Activated CD4-positive, alpha-beta memory T cell treated with anti-CD3 and anti-CD28 coated beads, Interleukin-2, amount 10 ng/mL, durations not matched to agents 7 days and 5 days (primary cell): Measurements from ENCODE around the gene RIMBP2. TPM values are rescaled to one million over a fixed set of nuclear protein-coding genes. Genes with fewer than 3 reads are reported as not detected.

Source experiments
- CTCF ChIA-PET: fragments of 350-600 bp; sonication (Branson Sonifier 250); formaldehyde crosslinking; loops from one replicate; lab custom pipeline; 2021; ENCODE audit warnings: antibody characterized with exemption, inconsistent platforms; lab: Charles Lee
- POLR2A ChIA-PET: fragments of 350-600 bp; sonication (Branson Sonifier 250); formaldehyde crosslinking; loops from one replicate; lab custom pipeline; 2021; ENCODE audit warnings: antibody characterized with exemption; lab: Charles Lee
- DNase-seq: peaks from one replicate; pipeline ENCODE4 v3.0.0-alpha.2; 2020
- H3K27ac Mint-ChIP-seq: one replicate; pipeline ENCODE4 v1.8.0; 2021; ENCODE audit warnings: mild to moderate bottlenecking, mixed read lengths
- H3K27me3 Mint-ChIP-seq: one replicate; pipeline ENCODE4 v1.8.0; 2021; ENCODE audit warnings: mixed read lengths
- H3K36me3 Mint-ChIP-seq: one replicate; pipeline ENCODE4 v1.8.0; 2021; ENCODE audit warnings: low read depth, mixed read lengths
- H3K4me1 Mint-ChIP-seq: one replicate; pipeline ENCODE4 v1.8.0; 2021; ENCODE audit warnings: mixed read lengths
- H3K4me3 Mint-ChIP-seq: one replicate; pipeline ENCODE4 v1.8.0; 2021; ENCODE audit warnings: mild to moderate bottlenecking, mixed read lengths
- H3K9me3 Mint-ChIP-seq: one replicate; pipeline ENCODE4 v1.8.0; 2021; ENCODE audit warnings: mixed read lengths
- total RNA-seq, 2 experiments: library from RNA; stranded (reverse); gene quantifications; one replicate each; pipeline ENCODE4 v1.2.3, GENCODE V29; 2021

The RIMBP2 gene
- total RNA-seq, 2 experiments from 2014 or later, result not detected

DNA sequence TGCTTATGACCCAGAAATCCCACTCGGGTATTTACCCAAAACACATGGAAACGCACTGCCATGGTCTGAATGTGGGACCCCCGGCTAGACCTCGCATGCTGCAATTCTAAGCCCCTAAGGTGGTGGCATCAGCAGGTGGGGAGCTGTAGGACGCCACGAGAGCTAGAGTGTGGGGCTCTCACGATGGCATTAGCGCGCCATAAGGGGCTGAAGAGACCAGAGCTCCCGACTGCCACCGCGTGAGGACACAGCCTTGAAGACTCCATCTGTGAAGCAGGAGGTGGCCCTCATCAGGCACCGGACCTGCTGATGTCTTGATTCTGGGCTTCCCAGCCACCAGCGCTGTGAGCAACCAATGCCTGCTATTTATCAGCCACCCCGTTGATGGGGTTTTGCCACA lies 40.3 kb downstream of the RIMBP2 start:
- ChIA-PET CTCF (no interaction called here), POLR2A (no interaction called here)
- no peaks in the 10 kb centered on the region for H3K36me3 Mint-ChIP-seq
- H3K4me1 Mint-ChIP-seq, result no peaks in the 10 kb centered on the region
- H3K27ac Mint-ChIP-seq, result no peak overlapping the region
- DNase-seq, result no peak
- peaks cover 5% of the 10 kb centered on the region for H3K9me3 Mint-ChIP-seq
- no peak overlapping the region for H3K4me3 Mint-ChIP-seq
- no peaks in the 10 kb centered on the region for H3K27me3 Mint-ChIP-seq

DNA sequence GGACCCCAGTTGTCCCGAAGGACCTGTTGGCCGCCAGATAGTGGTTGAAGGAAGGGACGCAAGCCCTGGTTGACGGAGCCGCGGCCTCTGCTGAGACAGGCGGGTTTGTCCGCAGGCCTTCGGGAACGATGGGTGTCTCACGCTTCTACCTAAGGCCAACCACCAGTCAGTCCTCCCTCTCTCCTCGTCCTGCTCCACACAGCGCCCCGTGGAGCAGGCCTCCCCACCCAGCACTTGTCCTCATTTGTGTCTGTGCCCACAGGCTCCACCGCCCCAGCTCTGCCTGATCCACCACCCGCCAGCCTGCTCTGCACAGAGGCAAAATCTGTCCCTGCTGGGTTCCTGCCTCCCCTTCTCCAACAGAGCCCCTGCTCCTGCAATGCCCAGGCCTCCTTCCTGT lies 41.0 kb downstream of the RIMBP2 start:
- POLR2A ChIA-PET, result no interaction called here
- Mint-ChIP-seq H3K9me3 (peaks cover 5% of the 10 kb centered on the region), H3K27me3 (no peaks in the 10 kb centered on the region), H3K36me3 (no peaks in the 10 kb centered on the region), H3K4me3 (no peak overlapping the region), H3K27ac (no peak overlapping the region), H3K4me1 (no peaks in the 10 kb centered on the region)
- CTCF ChIA-PET, result no interaction called here
- DNase-seq, result no peak

DNA sequence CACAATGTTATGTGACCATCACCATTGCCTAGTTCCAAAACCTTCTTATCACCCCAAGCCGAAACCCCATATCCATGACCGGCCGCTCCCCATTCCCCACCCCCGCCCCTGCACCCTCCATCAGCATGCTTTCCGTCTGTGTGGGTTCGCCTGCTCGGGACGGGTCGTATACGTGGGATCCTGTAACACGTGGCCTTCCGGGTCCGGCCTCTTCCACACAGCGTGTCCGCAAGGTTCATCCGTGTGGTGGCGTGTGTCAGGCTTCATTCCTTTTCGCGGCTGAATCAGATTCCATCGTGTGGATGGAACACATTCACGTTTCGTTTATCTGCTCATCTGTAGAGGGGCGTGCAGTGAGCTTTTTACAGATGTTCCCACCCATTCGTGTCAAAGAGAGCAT lies 41.4 kb downstream of the RIMBP2 start:
- POLR2A ChIA-PET, result no interaction called here
- H3K4me3 Mint-ChIP-seq, result no peak overlapping the region
- H3K27ac Mint-ChIP-seq, result no peak overlapping the region
- peaks cover 5% of the 10 kb centered on the region for H3K9me3 Mint-ChIP-seq
- DNase-seq, result no peak
- H3K27me3 Mint-ChIP-seq, result no peaks in the 10 kb centered on the region
- H3K36me3 Mint-ChIP-seq, result no peaks in the 10 kb centered on the region
- H3K4me1 Mint-ChIP-seq, result no peaks in the 10 kb centered on the region
- CTCF ChIA-PET, result no interaction called here

DNA sequence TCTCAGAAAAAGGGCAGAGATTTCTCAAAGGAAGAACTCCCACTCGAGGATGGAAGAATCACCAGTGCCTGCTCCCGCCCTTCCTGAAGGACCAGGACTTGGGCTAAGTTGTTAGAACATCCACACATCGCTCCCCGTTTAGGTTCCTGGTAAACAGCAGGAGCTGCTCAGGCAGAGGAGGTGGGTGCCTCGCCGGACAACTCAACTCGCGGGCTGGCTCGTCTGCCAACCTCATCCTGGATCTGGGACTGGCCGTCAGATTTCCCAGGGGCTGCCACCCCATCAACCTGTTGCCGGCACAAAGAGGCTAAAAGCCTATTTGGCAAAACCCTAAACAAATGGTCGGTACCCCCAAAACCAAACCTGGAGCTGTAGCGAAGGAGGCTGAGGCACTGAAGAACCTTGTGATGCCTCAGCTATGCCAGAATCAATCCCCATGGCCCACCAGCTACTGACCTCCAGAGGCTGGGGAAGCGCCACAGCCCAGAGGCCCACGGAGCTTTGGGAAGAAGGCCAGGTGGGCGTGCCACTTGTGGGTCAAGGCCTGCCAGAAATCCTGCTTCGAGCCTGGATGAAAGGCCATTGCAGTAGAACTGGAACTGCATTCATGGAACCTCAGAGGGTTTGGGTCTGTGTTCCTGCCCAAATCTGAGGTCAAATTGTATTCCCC lies 42.9 kb downstream of the RIMBP2 start:
- Mint-ChIP-seq H3K9me3 (peaks cover 10% of the 10 kb centered on the region), H3K27ac (no peak overlapping the region), H3K4me1 (no peaks in the 10 kb centered on the region), H3K36me3 (no peaks in the 10 kb centered on the region), H3K4me3 (no peak overlapping the region), H3K27me3 (no peaks in the 10 kb centered on the region)
- ChIA-PET POLR2A (no interaction called here), CTCF (no interaction called here)
- DNase-seq, result no peak

DNA sequence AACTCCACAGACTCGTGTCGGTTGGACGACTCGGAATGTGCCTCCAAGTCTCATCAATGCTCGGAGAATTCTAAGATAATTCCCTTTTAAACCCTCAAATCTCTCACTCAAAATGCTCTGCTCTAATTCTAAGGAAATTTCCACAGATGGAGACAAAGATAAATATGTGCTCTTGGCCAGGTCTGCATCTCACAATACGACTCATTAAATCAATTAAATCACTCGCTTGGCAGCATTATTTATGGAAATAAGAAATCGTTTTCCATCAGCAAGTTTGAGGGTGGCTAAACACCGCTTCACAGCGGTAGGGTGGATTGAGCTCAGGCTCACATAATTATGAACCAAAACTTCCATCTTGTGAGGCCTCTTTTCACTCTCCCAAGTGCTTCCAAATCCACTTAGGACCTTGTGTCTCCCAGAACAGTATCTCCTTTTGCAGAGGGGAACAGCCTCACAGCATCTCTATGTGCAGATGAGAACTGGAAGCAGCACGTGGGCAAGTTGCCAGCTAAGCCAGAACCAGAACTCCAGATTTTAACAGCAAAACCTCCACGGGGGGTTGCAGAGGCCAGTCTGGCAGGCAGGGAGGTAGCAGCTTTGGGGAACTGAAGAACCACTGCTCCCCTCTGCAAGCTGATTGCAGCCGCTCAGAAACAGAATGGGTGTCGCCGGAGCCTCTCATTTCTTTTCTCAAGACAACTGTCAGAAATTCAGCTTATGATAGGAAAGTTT lies 43.8 kb downstream of the RIMBP2 start:
- Mint-ChIP-seq H3K4me3 (no peak overlapping the region), H3K4me1 (no peaks in the 10 kb centered on the region), H3K9me3 (peaks cover 11% of the 10 kb centered on the region), H3K36me3 (no peaks in the 10 kb centered on the region), H3K27ac (no peak overlapping the region), H3K27me3 (no peaks in the 10 kb centered on the region)
- DNase-seq, result no peak
- ChIA-PET POLR2A (no interaction called here), CTCF (no interaction called here)

DNA sequence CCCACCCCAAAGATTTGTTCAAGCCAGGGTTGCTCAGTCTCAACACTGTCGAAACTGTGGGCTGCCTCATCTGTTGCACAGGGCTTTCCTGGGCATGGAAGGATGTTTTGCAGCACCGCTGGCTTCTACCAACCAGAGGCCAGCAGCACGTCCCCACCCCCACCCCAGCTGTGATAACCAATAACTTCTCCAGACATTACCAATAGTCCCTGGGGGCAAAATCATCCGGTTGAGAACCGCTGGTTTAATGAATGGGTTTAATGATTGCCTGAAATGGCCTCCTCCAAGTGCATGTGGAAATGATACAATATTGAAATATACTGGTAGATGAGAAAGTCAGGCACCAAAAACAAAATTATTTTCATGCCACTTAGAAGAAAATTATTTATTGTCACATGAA lies 44.5 kb downstream of the RIMBP2 start:
- Mint-ChIP-seq H3K36me3 (no peaks in the 10 kb centered on the region), H3K27ac (no peak overlapping the region), H3K9me3 (peaks cover 10% of the 10 kb centered on the region), H3K4me1 (no peaks in the 10 kb centered on the region), H3K4me3 (no peak overlapping the region), H3K27me3 (no peaks in the 10 kb centered on the region)
- CTCF ChIA-PET, result no interaction called here
- POLR2A ChIA-PET, result no interaction called here
- no peak for DNase-seq

DNA sequence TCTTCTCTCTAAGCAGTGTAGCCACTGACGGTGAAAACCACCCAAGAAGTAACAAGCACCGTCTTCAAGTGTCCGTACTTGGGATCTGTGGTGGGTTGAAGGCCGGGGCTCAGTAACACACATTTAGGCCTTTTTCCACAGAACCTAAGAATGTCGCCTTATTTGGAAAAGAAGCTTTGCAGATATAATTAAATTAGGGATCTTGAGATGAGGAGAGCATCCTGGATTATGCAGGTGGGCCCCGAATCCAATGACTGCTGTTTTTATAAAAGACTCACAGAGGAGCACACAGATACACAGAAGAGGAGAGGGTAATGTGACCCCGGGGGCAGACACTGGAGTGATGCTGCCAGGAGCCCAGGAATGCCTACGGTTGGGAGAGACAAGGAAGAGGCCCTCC lies 46.3 kb downstream of the RIMBP2 start:
- Mint-ChIP-seq H3K9me3 (peaks cover 7% of the 10 kb centered on the region), H3K4me3 (no peak overlapping the region), H3K4me1 (no peaks in the 10 kb centered on the region), H3K27ac (no peak overlapping the region), H3K27me3 (no peaks in the 10 kb centered on the region), H3K36me3 (no peaks in the 10 kb centered on the region)
- ChIA-PET POLR2A (no interaction called here), CTCF (no interaction called here)
- no peak for DNase-seq

DNA sequence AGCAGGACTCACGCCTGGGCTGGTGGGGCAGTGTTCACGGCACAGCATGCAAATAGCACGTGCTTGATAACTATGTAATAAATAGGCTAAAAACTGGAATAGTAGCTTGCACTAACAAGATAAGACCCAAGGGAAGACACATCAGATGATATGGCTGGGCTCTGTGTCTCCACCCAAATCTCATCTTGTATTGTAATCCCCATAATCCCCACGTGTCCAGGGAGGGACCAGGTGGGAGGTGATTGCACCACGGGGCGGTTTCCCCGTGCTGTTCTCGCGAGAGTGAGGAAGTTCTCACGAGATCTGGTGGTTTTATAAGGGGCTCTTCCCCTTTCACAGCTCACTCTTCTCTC lies 46.9 kb downstream of the RIMBP2 start:
- no peaks in the 10 kb centered on the region for H3K4me1 Mint-ChIP-seq
- POLR2A ChIA-PET, result no interaction called here
- peaks cover 10% of the 10 kb centered on the region for H3K9me3 Mint-ChIP-seq
- no peaks in the 10 kb centered on the region for H3K27me3 Mint-ChIP-seq
- no peak overlapping the region for H3K27ac Mint-ChIP-seq
- CTCF ChIA-PET, result no interaction called here
- H3K4me3 Mint-ChIP-seq, result no peak overlapping the region
- no peaks in the 10 kb centered on the region for H3K36me3 Mint-ChIP-seq
- DNase-seq, result no peak

DNA sequence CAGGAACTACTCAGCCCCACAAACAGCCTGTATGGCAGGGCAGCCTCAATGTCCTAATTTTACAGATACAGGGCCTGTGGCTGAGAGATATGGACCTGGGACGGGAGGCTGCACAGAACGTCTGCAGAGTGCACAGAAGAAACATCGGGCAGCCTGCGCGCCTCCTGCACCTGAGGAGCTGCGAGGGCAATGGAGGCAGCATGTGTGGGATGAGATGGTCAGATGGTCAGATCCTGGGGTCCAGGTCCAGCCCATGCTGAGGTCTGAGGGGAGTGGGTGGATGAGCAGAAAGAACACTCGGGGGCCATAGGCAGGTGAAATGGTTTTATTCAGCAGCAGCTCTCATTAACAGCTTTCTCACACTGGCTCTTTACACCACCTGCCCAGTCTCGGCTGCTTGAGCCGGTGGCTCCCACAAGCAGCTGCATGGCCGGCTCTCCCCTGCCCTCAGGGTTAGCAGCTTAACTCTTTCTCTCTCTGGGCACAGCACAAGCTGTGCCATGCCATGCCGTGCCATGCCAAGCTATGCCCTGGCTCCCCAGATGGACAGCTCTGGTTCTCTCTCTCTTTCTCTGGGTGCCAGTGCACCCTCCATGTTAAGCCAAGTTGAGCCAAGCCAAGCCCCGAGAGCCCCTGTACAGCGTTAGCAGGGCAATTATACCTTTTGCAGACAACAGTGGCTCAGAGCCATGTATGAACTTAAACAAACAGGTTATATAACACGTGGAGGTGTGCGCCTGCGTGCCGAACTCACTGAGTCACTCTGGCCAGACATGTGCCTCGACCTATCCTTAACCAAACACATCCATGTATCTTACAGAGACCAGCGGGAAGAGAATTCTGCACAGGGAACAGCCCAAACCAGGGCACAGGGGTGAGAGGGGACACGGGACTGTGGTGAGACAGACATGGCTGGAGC lies 47.6 kb downstream of the RIMBP2 start:
- H3K27me3 Mint-ChIP-seq, result no peaks in the 10 kb centered on the region
- no peak for DNase-seq
- H3K4me1 Mint-ChIP-seq, result no peaks in the 10 kb centered on the region
- peaks cover 12% of the 10 kb centered on the region for H3K9me3 Mint-ChIP-seq
- no peaks in the 10 kb centered on the region for H3K36me3 Mint-ChIP-seq
- ChIA-PET CTCF (no interaction called here), POLR2A (no interaction called here)
- no peak overlapping the region for H3K4me3 Mint-ChIP-seq
- H3K27ac Mint-ChIP-seq, result no peak overlapping the region

DNA sequence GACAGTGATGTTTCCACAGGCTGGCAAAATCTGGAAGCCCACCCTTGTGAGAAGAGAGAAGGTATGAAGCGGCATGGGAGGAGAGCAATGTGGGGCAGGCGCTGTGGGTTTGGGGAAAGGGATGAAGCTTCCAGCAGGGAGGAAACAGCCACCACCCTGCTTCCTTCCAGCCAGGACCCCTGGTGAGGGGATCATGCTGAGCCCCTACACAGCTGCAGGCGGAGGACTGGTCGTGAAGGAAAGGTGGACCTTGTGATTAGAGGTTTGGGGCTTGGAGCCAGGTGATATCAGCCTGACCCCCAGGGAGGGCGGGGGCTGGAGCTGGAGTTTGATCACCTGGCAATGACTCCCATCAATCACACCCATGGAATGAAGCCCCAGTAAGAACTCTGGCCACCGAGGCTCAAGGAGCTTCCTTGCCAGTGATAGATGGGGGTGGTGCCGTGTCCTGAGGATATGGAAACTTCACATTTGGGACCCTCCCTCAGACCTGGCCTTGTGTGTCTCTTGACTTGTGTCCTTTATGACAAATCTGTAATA lies 48.6 kb downstream of the RIMBP2 start:
- Mint-ChIP-seq H3K4me3 (no peak overlapping the region), H3K27me3 (no peaks in the 10 kb centered on the region), H3K36me3 (no peaks in the 10 kb centered on the region), H3K27ac (no peak overlapping the region), H3K4me1 (no peaks in the 10 kb centered on the region), H3K9me3 (peaks cover 12% of the 10 kb centered on the region)
- no peak for DNase-seq
- CTCF ChIA-PET, result no interaction called here
- POLR2A ChIA-PET, result no interaction called here

DNA sequence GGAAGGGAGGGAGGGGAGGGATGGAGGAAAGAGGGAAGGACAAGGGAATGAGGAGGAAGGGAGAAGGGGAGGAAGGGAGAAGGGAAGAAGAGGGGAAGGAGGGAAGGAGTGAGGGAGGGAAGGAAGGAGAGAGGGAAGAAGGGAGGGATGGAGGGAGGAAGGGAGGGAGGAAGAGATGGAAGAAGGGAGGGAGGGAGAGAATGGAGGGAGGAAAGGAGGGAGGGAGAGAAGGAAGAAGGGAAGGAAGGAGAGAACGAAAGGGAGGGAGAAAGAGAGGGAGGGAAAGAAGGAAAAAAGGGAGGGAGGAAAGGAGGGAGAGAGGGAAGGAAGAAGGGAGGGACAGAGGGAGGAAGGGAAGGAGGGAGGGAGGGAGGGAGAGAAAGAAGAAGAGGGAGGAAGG lies 49.5 kb downstream of the RIMBP2 start:
- ChIA-PET CTCF (interaction anchor here (1.5 kb wide), 1 partner anchor 81 kb away, joined by 3 read pairs; no protein-coding TSS in a partner anchor), POLR2A (no interaction called here)
- H3K36me3 Mint-ChIP-seq, result no peaks in the 10 kb centered on the region
- H3K4me3 Mint-ChIP-seq, result no peak overlapping the region
- peaks cover 12% of the 10 kb centered on the region for H3K9me3 Mint-ChIP-seq
- H3K27ac Mint-ChIP-seq, result no peak overlapping the region
- no peaks in the 10 kb centered on the region for H3K27me3 Mint-ChIP-seq
- no peaks in the 10 kb centered on the region for H3K4me1 Mint-ChIP-seq
- no peak for DNase-seq

DNA sequence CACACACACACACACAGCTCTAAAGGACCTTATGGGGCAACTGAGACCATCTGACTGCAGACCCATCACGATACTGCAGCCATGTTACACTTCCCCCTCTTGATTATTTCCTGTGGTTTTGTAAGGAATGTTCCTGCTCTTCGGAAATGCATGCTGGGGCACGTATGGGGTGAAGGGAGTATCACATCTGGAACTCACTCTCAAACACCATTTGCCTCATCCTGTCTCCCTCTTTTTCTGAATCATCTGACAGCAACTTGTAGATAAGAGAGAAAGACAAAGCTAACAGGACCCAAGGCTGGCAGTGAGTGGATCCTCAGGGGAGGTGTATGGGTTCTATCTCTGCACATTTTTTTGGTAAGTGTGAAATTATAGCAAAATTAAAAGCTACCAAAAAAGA lies 50.3 kb downstream of the RIMBP2 start:
- H3K4me1 Mint-ChIP-seq, result no peaks in the 10 kb centered on the region
- H3K9me3 Mint-ChIP-seq, result peaks cover 12% of the 10 kb centered on the region
- no peaks in the 10 kb centered on the region for H3K36me3 Mint-ChIP-seq
- ChIA-PET POLR2A (no interaction called here), CTCF (interaction anchor here (1.5 kb wide), 1 partner anchor 82 kb away, joined by 3 read pairs; no protein-coding TSS in a partner anchor)
- H3K4me3 Mint-ChIP-seq, result no peak overlapping the region
- no peak overlapping the region for H3K27ac Mint-ChIP-seq
- no peak for DNase-seq
- no peaks in the 10 kb centered on the region for H3K27me3 Mint-ChIP-seq

DNA sequence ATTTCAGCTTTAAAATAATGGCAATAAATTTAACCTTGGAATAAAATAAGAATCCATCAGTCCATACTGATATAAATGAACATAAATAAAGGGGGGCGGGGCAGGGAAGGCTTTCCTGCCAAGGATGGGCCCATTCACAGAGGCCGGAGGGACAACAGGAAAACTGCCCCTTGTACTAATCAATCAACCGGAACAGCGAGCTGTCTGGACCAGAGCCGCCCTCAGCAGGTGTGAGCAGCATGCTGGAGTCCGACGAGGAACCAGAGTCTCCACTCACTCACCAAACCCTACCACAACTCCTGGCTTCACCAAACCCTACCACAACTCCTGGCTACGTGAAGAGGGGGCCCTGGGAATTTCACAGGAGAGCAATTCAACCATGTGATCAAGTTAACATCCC lies 51.3 kb downstream of the RIMBP2 start:
- no peak overlapping the region for H3K4me3 Mint-ChIP-seq
- ChIA-PET CTCF (no interaction called here), POLR2A (no interaction called here)
- H3K27ac Mint-ChIP-seq, result no peak overlapping the region
- DNase-seq, result no peak
- no peaks in the 10 kb centered on the region for H3K27me3 Mint-ChIP-seq
- no peaks in the 10 kb centered on the region for H3K36me3 Mint-ChIP-seq
- H3K4me1 Mint-ChIP-seq, result no peaks in the 10 kb centered on the region
- H3K9me3 Mint-ChIP-seq, result peaks cover 12% of the 10 kb centered on the region
